Measurements from ENCODE around the gene ING3.

ING3 gene

DNA sequence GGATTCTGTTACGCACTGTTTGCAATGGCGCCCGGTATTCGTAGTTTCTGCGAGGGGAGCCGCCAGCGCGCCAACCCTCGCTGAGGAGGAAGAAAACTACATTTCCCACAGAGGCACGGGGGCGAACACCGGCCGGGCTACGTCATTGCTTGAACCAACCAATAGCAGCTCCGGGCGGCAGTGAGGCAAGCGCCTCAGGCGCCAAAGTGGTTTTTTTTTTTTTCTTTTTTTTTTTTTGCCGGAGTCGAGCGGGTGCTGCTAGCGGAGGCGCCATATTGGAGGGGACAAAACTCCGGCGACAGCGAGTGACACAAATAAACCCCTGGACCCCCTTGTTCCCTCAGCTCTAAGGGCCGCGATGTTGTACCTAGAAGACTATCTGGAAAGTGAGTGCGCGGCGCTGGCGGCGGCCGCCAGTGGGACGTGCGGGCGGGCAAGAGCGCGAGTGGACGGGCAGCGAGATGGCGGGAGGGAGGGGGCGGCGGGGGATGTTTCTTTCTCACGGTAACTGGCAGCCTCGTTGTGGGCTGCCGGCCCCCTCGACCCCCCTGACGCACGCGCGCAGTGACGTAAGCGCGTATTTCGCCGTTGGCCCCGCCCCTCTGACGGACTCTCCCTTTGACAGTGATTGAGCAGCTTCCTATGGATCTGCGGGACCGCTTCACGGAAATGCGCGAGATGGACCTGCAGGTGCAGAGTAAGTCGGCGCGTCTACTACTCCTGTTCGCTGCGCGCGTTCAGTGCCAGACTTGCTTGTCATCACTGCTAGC lies at the start of gene ING3:
TSS of gene ING3 (plus strand) at position 239 of the 770 bp plus-strand sequence. CDS start at position 359, 120 bp downstream.
- peak; percentile 96 for DNase-seq (ENCODE audit: low read depth)

DNA sequence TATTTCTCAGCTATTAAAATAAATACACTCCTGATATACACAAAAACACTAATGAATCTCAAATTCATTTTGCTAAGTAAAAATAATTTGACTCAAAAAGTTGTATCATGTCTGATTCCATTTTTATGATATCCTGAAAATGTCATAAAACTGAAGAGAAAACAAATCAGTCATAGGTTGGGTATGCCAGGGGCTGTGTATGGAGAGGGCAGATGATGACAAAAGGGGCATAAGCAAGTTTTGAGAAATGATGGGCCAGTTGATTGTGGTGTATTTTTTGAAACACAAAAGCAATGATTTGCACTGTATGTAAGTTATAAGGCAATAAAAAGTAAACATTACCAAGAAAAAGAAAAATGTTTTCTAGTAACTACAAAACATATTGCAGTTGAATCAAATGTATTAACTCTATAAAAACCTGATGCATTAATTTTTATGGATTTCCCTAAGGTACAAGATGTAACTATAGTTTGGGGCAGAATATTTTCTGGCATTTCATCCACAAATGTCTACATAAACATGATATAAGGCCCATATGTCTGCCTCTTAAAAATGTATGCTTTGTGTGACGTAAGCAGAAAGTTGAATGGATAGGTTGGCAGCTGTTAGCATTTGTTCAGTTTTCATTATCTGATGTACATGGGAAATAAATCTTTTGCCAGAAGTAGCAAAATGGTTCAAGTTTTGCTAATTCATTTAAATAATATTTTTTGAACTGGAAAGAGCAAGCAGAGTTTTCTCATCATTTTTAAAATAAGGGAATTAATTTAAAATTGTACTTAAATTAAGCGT lies 35.1 kb upstream of the ING3 start:
- no peak for DNase-seq (ENCODE audit: low read depth)

- DNase-seq (ENCODE audit: low read depth) = no peak
Measured at GRCh38 chr7:120916121-120916520, 34.5 kb upstream of the ING3 start.

DNA sequence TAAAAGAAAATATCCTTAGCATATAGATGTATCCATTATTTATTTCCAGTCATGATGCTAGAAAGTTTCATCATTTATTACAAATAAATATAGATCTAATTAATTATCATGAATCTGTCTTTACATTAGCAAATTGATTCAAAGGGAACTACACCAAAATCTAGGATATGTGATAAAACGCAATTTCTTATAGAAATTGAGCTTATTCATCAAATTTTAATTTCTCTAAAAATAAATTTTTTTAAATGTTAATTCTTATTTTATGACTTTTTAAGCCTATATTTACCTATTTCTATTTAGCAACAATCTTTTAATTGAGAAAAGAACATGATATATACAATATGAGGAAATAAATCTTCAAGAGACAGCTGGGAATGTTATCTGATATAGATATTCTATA lies 34.0 kb upstream of the ING3 start:
- DNase-seq (ENCODE audit: low read depth) = no peak

DNA sequence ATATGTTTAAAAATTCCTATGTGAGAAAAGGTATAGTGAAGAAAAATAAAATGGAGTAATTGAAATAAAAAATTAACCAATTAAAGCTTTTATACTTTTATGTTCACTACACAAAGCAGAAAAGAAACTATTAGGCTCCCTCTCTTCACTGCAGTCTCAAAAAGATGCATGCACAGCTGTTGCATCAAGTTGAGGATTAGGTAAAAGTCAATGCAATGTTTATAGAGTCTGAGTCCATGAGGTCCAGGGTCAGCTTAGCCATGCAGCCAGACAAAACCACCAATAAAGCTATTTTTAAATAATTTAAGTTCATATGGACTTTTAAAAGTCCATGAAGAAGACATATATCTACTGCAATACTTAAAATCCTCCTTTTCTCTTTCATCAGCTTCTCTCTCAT lies 31.1 kb upstream of the ING3 start:
- DNase-seq (ENCODE audit: low read depth) = no peak

- no peak for DNase-seq (ENCODE audit: low read depth)
Measured at GRCh38 chr7:120920034-120920433, 30.5 kb upstream of the ING3 start.

GRCh38 chr7:120920591-120921274 lies 29.8 kb upstream of the ING3 start:
- no peak for DNase-seq (ENCODE audit: low read depth)

DNA sequence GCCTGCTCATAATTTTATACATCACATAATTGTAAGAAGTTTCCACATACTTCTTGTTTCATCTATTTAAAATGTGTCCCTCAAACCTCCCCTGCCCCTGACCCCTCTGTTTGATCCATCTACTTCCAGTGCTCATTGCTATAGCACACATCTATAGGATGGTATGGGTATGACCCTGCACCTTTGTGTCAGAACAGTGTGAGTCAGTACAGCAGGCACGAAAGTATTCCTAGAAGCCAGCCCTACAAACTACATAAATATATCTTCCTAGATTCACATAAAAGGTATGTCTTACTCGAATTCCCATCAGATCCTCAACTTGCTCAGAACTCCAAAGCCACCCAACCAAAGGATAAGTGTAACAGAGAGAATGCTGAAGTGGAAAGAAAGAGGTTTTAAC lies 25.7 kb upstream of the ING3 start:
- no peak for DNase-seq (ENCODE audit: low read depth)

DNA sequence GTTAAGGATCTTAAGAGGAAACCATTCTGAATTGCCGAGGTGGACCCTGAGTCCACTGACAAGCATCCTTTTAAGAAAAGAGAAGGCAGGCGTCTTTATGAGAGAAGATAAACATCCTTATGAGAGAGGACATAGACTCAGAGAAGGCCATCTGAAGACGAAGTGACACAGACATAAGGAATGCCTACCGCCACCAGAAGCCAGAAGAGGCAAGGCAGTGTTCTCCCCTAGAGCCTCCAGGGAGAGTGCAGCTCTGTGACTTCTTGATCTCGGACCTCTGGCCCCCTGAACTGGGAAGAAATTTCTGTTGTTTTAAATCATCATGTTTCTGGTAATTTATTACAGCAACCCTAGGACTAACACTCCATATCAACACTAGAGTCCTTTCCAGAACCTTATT lies 25.2 kb upstream of the ING3 start:
- DNase-seq (ENCODE audit: low read depth) = no peak

GRCh38 chr7:120926943-120927346 lies 23.6 kb upstream of the ING3 start:
- no peak for DNase-seq (ENCODE audit: low read depth)

DNA sequence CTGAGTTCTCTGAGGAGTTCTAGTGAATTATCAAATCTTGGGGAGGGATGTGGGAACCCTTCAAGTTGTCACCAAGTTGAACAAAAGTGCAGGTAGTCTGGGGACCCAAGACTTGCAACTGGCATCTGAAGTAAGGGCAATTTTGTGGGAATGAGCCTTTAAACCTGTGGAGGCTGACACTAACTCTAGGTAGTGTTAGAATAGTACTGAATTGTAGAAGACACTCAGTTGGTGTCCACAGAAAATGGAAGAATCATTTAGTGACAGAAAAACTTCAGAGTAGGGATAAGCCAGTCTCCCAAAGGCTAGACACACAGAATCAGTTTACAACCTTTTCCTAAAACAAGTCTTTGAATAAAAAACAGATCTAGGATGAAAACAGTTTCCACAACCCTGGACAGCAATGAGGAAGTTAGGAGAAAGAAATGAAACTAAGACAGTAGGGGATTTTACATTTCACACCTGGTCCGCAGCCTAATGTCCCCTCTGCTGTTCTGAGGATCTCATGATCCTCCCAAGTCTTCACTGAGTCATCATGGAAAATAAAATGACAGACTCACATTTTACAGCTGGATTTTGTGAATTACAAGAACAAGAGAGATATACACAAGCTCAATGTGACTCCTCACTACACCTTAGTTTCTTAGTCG lies 23.0 kb upstream of the ING3 start:
- DNase-seq (ENCODE audit: low read depth) = no peak

- DNase-seq (ENCODE audit: low read depth) = no peak
Measured at GRCh38 chr7:120931243-120931642, 19.3 kb upstream of the ING3 start.

GRCh38 chr7:120933475-120933874 lies 17.1 kb upstream of the ING3 start:
- DNase-seq (ENCODE audit: low read depth) = no peak

GRCh38 chr7:120939345-120939744 lies 11.2 kb upstream of the ING3 start:
- no peak for DNase-seq (ENCODE audit: low read depth)

DNA sequence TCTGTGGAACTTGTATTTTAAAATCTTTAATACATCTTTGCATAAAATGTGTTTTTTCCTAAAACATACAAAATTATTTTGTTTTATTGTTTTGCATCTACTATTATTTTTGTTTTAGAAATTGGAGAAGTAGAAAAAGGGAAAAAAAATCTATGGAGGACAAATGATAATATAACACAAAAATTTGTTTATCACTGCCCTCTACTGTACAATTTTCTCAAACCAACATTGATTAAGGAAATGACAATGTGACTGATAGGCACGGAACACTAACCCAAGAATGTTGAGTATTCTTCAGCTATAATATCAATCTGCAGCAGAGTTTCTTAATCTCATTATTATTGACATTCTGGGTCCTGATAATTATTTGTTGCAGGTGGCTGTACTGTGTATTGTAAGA lies 9.5 kb upstream of the ING3 start:
- DNase-seq (ENCODE audit: low read depth) = no peak

DNA sequence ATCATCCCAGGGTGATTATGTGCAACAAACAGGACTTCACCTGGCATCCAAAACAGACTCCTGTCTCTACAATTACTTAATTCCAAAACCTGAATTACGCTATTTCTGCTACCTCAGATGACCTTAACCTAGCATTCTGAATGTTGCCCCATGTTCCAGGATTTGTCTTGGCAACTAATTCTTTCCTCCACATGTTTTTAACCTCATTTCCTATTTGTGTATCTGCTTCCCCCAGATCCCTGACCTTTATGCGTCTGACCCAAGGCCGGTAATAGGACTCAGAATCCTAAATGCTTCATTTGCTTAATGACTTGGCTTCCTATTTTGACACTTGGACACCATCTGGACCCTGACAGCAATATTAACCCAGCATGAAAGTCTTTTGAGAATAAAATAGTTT lies 8.7 kb upstream of the ING3 start:
- DNase-seq (ENCODE audit: low read depth) = no peak

DNA sequence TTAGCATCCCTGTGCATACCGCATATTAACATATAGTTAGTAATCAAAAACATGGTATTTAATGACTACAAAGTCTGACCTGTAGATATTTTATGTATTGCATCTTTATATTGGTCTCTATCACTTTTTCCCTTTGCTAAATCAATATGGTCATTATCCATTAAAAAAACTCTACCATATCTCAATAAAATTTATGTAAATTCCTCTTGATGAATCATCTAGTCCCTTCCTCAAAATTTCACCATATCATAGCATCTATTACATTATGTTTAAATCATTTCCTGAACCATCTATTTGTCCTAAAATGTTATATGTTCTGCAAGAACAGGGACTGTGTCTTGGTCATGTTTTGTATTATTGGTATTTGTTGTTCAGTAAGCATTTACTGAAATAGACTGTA lies 7.7 kb upstream of the ING3 start:
- DNase-seq (ENCODE audit: low read depth) = no peak

GRCh38 chr7:120944826-120945562 lies 5.6 kb upstream of the ING3 start:
- DNase-seq (ENCODE audit: low read depth) = no peak

GRCh38 chr7:120947980-120948379 lies 2.6 kb upstream of the ING3 start:
- no peak for DNase-seq (ENCODE audit: low read depth)

- DNase-seq (ENCODE audit: low read depth) = no peak
Measured at GRCh38 chr7:120949393-120949911, 1.1 kb upstream of the ING3 start.

DNA sequence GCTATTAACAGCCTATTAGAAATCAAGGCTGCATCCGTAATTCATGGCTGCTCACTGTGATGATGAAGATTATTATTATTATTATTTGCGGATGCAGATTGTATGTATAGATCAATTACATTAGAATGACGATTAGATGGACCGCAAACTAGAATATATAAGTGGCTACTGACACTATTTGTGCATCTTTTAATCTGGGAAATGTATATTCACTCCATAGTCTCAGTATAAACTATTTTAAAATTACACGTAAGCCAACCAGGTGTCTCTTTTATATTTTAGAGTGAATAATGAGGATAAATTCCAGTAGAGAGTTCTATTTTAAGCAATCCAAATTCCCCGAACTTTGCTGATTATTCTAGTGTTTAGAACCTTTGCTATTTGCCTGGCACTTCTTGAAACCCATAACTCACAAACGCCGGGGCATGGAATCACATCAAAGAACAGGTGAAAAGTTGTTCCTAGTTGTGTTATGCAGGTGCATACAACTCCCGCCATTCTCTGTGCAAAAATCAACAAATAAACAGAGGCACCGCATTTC lies 509 bp upstream of the ING3 start:
- no peak for DNase-seq (ENCODE audit: low read depth)

All from amniotic epithelial cell (primary cell).